Hematopoietic multipotent progenitor cell (in vitro differentiated cells): ENCODE measurements around the gene CHD9NB. TPM values are rescaled to one million over a fixed set of nuclear protein-coding genes. Genes with fewer than 3 reads are reported as not detected.

ENCODE experiments used
- DNase-seq, 3 donors: peaks; one replicate each; pipeline ENCODE4 v3.0.0-alpha.2; 2011 to 2015; ENCODE audit warnings: low read depth in 2 of 3, low spot score in 2 of 3
- total RNA-seq: library from RNA; depleted of rRNA; stranded (reverse); fragments of >200 nt; gene quantifications from one replicate; pipeline ENCODE4 v1.2.3, GENCODE V29; 2012

The CHD9NB gene
- total RNA-seq, 1 donor: not detected

DNA sequence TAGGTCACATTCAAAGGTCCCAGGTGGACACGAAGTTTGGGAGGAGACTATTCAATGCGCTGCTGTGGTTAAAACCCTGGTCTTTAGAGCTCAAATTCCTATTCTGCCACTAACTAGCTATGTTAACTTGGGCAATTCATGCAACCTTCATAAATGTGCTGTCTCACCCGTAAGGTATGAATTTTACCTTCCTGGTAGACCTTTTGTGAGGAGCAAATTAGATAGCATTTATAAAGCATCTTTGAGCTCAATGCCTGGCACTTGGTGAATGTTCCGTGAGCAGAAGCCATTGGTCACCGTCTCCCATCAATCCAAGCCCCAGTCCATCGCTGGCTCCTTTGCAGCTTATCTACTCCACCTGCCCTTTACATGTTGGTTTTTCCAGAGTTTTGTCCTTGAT is 16.6 kb downstream of the CHD9NB start:
- DNase-seq: no peak

DNA sequence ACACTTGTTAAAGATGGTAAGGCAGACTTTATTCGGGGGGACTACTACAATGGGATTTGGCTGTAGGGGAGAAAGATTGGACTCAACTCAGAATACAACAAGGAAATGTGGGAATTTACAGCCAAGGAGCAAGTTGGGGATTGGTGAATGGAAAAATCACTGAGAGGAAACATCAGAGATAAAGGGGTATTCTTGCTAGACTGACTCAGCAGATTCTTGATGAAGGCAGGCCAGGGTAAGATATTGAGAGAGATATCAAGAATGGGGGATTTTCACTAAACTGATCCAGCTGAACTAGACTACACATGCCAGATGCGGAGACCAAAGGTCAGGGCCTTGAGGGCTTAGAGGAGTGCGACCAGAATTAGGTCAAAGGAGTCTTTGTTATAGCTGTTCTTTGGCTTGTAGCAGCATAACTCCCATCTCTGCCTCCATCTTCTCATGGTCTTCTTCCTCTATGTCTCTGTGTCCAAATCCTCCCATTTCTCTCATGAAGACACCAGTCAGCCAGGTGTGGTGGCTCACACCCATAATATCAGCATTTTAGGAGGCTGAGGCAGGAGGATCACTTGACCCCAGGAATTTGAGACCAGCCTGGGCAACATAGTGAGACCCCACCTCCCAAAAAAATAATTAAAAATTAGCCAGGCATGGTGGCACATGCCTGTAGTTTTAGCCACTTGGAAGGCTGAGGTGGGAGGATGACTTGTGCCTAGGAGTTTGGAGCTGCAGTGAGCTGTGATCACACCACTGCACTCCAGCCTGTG is 17.3 kb downstream of the CHD9NB start:
- DNase-seq: no peak

DNA sequence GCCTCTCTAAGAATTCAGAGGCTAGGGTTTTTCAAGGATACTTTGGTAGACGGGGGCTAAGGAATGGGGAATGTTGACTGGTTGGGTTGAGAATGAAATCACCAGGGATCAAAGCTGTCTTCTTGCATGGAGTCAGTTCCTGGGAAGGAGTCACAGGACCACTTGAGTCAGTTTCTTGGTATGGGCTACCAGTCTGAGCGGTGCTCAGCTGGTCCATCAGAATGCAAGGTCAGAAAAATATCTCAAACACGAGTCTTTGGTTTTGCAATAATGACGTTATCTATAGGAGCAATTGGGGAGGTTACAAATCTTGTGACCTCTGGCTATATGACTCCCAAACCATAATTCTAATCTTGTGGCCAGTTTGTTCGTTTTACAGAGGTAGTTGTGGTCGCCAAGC is 18.4 kb downstream of the CHD9NB start:
- no peak for DNase-seq

DNA sequence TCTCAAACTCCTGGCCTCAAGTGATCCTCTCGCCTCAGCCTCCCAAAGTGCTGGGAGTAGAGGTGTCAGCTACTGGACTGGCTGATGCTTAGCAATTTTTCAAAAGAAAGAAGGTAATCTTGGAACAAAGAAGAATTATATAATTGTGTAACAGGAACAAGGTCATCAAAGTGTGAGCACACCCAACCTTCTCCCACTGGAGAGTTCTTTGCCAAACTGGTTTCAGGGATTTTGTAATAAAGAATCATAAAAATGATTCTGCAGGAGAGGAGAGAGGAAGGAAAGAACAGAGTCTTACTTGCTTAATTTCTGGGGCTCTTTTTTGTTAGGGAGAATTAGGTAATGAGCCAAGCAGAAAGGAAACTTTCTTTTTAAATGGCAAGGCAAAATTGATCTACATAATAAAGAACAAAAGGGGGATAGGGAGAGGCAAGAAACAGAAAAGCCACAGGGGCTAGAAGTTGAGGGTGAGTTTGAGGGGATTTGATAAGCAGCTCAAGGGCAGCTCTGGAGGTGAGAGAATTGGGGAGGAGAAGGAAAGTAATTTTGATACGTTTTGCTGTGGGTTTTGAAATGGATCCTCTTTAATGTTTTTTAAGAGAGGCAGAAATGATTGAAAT is 21.3 kb downstream of the CHD9NB start:
- no peak for DNase-seq

DNA sequence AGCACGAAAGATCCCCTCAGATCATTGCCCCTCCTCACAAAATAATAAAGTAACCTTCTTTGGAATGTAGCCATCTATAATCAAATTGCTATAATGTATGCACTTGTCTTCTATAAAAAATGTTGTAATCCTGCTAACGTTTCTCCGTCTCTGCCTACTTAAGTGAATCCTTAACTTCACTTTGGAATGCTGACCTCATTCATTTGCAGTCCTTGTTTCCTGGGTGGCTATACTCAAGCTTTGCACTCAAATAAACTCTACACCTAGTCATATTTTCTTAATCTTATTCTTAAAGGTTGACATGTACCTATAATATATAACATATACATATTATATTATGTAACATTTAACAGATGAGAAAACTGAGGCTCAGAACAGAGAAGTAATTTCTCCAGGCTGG is 22.7 kb downstream of the CHD9NB start:
- no peak for DNase-seq

DNA sequence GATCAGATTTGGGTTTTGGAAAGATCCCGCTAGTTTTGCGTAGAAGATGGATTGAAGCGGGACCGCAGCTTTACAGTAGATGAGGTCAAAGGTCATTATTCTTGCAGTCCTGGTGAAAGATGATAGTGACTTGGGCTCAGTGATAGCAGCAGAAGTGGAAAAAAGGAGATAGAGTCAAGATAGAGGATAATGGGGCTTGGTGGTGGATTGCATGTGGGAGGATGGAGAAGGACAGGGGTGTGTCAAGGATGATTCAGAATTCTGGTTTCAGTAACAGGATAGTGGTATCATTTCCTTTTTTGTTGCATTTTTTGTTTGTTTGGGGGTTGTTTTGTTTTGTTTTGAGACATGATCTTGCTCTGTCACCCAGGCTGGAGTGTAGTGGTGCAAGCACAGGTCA is 28.7 kb downstream of the CHD9NB start:
- no peak for DNase-seq

DNA sequence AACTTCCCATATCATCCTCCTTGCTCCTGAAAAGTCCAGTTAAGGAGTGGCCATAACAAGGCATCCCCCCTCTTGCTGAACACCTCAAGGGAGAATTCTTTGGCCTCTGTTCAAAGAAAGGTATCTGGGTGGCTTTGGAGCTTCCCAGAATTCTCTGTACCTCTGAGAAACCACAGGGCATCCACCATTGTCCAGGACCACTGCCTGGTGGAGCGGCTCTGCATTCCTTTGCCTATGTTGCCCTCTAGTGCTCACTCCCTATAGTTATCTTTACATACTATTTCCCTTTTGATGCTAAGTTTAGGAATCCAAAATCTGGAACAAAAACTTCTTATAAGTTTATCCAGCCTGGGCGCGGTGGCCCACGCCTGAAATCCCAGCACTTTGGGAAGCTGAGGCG is 30.3 kb downstream of the CHD9NB start:
- DNase-seq: peak in 2 of 3 donors; percentile 18 to 52

DNA sequence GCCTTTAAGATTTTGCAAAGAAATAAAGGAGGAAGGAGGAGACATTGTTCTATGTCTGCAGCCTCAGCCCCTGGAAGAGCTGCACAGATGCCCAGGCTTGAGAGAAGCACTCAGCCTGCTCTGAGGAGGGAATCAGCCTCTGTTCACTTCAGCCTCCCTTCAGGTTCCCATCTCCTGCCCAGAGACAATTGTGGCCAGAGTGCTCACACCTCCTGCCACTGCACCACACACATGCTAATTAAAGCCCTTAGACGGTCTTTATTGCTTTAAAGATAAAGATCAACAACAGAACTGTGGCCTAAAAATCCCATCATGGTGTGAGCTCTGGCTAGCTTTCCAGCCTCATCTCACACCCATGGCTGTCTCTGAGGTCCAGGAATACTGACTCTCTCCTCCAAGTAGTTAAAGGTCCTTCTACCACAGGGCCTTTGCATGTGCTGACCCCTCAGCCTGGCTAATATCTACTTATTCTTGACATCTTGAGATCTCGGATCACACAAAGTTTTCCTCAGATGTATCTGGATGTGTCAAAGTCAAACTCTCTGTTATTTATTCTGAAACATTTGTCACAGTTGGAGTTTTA is 33.8 kb downstream of the CHD9NB start:
- DNase-seq: no peak

DNA sequence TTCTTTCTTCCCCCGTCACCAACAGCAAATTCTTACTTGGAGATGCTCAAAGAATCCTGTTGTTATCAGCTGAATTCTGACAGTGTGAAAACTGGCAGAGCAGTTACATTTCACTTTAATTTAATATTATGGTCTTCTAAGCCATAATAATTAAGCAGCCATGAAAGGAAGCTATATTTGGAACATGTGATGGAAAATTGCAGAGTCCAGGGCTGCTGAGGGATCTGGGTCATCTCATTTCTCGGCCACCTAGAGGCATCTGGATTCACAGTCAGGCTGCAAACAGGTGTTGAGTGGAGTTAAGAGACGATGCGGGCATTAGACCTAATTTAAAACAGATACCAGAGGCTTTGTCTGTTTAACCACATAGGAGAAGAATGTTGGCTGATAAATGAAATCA is 38.4 kb downstream of the CHD9NB start:
- no peak for DNase-seq

DNA sequence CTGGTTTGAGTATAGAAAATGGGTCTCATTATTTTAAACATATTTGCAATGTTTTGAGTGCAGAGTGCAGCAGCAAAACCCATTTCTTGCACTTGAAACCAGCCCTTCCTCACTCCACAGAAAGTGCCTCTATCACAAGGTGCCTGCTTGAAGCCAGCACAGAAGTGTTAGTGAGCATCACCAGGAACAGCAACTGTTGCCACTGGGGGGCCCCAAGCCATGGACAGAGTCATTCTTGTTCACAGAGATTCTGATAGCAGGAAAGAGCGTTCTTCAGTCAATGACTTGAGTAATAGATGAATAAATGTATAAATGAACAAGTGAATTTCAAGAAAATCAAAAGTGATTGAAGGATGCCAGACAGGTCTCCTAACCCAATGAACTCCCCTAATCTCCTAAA is 45.6 kb downstream of the CHD9NB start:
- no peak for DNase-seq

DNA sequence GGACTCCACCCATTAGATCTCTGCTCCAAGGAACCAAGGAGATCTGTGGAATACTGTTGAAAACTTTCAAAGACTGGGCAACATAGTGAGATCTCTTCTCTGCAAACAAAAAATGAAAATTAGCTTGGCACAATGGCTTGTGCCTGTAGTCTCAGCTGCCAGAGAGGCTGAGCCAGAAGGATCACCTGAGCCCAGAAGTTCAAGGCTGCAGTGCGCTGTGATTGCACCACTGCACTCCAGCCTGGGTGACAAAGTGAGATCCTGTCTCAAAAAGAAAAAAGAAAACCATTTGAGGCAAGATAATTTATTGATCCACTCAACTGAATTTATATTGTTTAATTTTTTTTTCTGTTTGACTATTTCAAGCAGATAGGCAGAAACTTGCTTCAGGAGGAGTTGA is 54.8 kb downstream of the CHD9NB start:
- DNase-seq: no peak

DNA sequence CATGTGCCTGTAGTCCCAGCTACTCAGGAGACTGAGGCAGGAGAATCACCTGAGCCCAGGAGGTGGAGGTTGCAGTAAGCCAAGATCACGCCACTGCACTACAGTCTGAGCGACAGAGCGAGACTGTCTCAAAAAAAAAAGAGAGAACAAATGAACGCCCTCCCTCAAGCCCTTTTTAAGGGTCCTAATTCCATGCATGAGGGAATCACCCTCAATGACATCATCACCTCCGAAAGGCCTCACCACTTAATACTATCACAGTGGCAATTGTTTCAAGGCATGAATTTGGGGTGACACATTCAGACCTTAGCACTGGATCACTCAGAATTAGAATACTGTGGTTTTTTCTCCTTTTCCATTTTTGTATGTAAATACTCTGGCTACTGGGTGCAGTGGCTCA is 57.8 kb downstream of the CHD9NB start:
- DNase-seq: no peak

DNA sequence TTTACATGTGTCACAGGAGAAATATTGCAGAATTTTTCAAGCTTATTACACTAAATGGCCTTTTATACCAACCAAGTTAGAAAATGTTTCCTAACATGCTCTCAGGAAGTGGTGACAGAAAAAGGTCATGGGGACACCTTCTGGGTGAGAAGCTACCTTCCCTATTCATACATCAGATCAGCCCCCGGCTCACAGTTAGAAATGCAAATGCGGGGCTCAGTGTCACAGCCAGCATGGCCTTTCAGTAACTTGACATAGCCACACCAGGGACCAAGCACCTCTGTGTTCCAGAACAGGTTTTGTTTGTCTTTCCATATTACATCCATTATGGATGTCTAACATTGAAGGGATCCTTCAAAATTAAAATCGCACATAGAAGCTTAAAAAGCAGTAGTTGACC is 59.5 kb downstream of the CHD9NB start:
- no peak for DNase-seq

DNA sequence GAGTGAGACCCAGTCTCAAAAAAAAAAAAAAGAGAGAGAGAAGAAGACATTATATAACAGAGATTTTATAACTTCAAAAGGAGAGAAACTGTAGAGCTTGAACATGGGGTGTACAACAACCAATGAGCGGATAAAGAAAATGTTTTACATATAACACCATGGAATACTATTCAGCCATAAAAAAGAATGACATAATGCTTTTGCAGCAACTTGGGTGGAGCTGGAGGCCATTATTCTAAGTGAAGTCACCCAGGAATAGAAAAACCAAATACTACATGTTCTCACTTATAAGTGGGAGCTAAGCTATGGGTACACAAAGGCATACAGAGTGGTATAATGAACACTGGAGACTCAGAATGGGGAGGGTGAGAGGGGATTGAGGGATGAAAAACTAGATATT is 61.1 kb downstream of the CHD9NB start:
- DNase-seq: no peak

Other genes starting within 250 kb of the CHD9NB start
- gene CHD9, start 2.1 kb upstream of the CHD9NB start, total RNA-seq: 44.7 TPM